K562 treated with DMSO at 1 percent for 48 hours (cell line): ENCODE measurements around the gene RASGRP1. TPM values are rescaled to one million over a fixed set of nuclear protein-coding genes. Genes with fewer than 3 reads are reported as not detected.

ENCODE experiments used
- total RNA-seq: library from RNA; unstranded; fragments of 300-600 nt; gene quantifications from 2 replicates; pipeline ENCODE4 v1.2.3, GENCODE V29; 2022; ENCODE audit warnings: low replicate concordance; ENCODE audit errors: extremely low read depth

Gene RASGRP1
- not detected in 2 replicates for total RNA-seq

GRCh38 chr15:38564557-38565286, at the start of gene RASGRP1:
TSS of gene RASGRP1 (minus strand) at chr15:38564814. CDS start at chr15:38564628, 186 bp downstream.

GRCh38 chr15:38453971-38454695, 110.5 kb downstream of the RASGRP1 start, which contains the start of gene FAM98B:
TSS of gene FAM98B (plus strand) at chr15:38454127. CDS start at chr15:38454162, 35 bp downstream.

Other genes starting within 250 kb of the RASGRP1 start
- gene FAM98B, start 110.7 kb downstream of the RASGRP1 start, total RNA-seq: not detected in 2 replicates